HEK293 (cell line): ENCODE results near the gene RPL27.

Experiments
- GFI1B ChIP-seq: fragments of 450-650 bp; formaldehyde crosslinking; IDR thresholded peaks from 2 replicates; pipeline ENCODE4 v1.5.1; 2016; ENCODE audit warnings: missing biosample characterization, missing genetic modification characterization
- GLIS1 ChIP-seq: fragments of 450-650 bp; formaldehyde crosslinking; IDR thresholded peaks from 2 replicates; pipeline ENCODE4 v1.5.1; 2016; ENCODE audit warnings: missing biosample characterization, missing genetic modification characterization
- KLF1 ChIP-seq: fragments of 450-650 bp; formaldehyde crosslinking; IDR thresholded peaks from 2 replicates; pipeline ENCODE4 v1.5.1; 2016; ENCODE audit warnings: missing biosample characterization, missing genetic modification characterization
- MEIS1 ChIP-seq: sonication (generic); formaldehyde crosslinking; IDR thresholded peaks from 2 replicates; pipeline ENCODE4 v1.8.1; 2022; ENCODE audit warnings: missing genetic modification reagents, mild to moderate bottlenecking, borderline replicate concordance
- PRDM1 ChIP-seq: fragments of 450-650 bp; formaldehyde crosslinking; IDR thresholded peaks from 2 replicates; pipeline ENCODE4; 2016; ENCODE audit warnings: missing biosample characterization, missing genetic modification characterization
- PRDM6 ChIP-seq: fragments of 450-650 bp; formaldehyde crosslinking; IDR thresholded peaks from 2 replicates; pipeline ENCODE4 v1.5.1; 2017; ENCODE audit warnings: missing biosample characterization, missing genetic modification characterization
- SCRT2 ChIP-seq: fragments of 450-650 bp; formaldehyde crosslinking; IDR thresholded peaks from 2 replicates; pipeline ENCODE4 v1.5.1; 2016; ENCODE audit warnings: missing biosample characterization, missing genetic modification characterization
- TSHZ1 ChIP-seq: fragments of 450-650 bp; formaldehyde crosslinking; IDR thresholded peaks from 2 replicates; pipeline ENCODE4 v1.5.1; 2016; ENCODE audit warnings: missing biosample characterization, missing genetic modification characterization, borderline replicate concordance
- WT1 ChIP-seq: fragments of 450-650 bp; formaldehyde crosslinking; IDR thresholded peaks from 2 replicates; pipeline ENCODE4 v1.5.1; 2016; ENCODE audit warnings: missing biosample characterization, missing genetic modification characterization
- YY1 ChIP-seq: fragments of 450-650 bp; formaldehyde crosslinking; IDR thresholded peaks from 2 replicates; pipeline ENCODE4 v1.5.1; 2018; ENCODE audit warnings: missing biosample characterization, missing genetic modification characterization
- YY2 ChIP-seq: fragments of 450-650 bp; formaldehyde crosslinking; IDR thresholded peaks from 2 replicates; pipeline ENCODE4 v1.5.1; 2016; ENCODE audit warnings: missing biosample characterization, missing genetic modification characterization
- ZBTB17 ChIP-seq: fragments of 450-650 bp; formaldehyde crosslinking; IDR thresholded peaks from 2 replicates; pipeline ENCODE4 v1.5.1; 2016; ENCODE audit warnings: missing biosample characterization, missing genetic modification characterization
- ZBTB20 ChIP-seq: fragments of 450-650 bp; formaldehyde crosslinking; IDR thresholded peaks from 2 replicates; pipeline ENCODE4 v1.5.1; 2016; ENCODE audit warnings: missing biosample characterization, missing genetic modification characterization
- ZIC2 ChIP-seq: fragments of 450-650 bp; formaldehyde crosslinking; IDR thresholded peaks from 2 replicates; pipeline ENCODE4 v1.5.1; 2016; ENCODE audit warnings: missing biosample characterization, missing genetic modification characterization
- ZNF140 ChIP-seq: fragments of 450-650 bp; formaldehyde crosslinking; IDR thresholded peaks from 2 replicates; pipeline ENCODE4 v1.5.1; 2016; ENCODE audit warnings: missing biosample characterization, missing genetic modification characterization
- ZNF174 ChIP-seq: fragments of 450-650 bp; formaldehyde crosslinking; IDR thresholded peaks from 2 replicates; pipeline ENCODE4 v1.5.0; 2017; ENCODE audit warnings: missing biosample characterization, mild to moderate bottlenecking, missing genetic modification characterization
- ZNF26 ChIP-seq: fragments of 450-650 bp; formaldehyde crosslinking; IDR thresholded peaks from 2 replicates; pipeline ENCODE4 v1.5.1; 2016; ENCODE audit warnings: missing biosample characterization, missing genetic modification characterization
- ZNF266 ChIP-seq: fragments of 450-650 bp; formaldehyde crosslinking; IDR thresholded peaks from 2 replicates; pipeline ENCODE4 v1.5.1; 2016; ENCODE audit warnings: missing biosample characterization, missing genetic modification characterization, low read depth
- ZNF335 ChIP-seq: fragments of 450-650 bp; formaldehyde crosslinking; conservative IDR thresholded peaks from 2 replicates; pipeline ENCODE4 v1.5.1; 2016; ENCODE audit warnings: missing biosample characterization, missing genetic modification characterization
- ZNF391 ChIP-seq: fragments of 450-650 bp; formaldehyde crosslinking; IDR thresholded peaks from 2 replicates; pipeline ENCODE4 v1.5.1; 2016; ENCODE audit warnings: low read depth, missing biosample characterization, missing genetic modification characterization, borderline replicate concordance
- ZNF433 ChIP-seq: fragments of 450-650 bp; formaldehyde crosslinking; IDR thresholded peaks from 2 replicates; pipeline ENCODE4 v1.5.1; 2016; ENCODE audit warnings: missing biosample characterization, missing genetic modification characterization, low read depth
- ZNF561 ChIP-seq: fragments of 450-650 bp; IDR thresholded peaks from 2 replicates; pipeline ENCODE4 v1.5.1; 2018; ENCODE audit warnings: missing biosample characterization, missing genetic modification characterization, borderline replicate concordance
- ZNF701 ChIP-seq: fragments of 450-650 bp; formaldehyde crosslinking; IDR thresholded peaks from 2 replicates; pipeline ENCODE4 v1.5.1; 2016; ENCODE audit warnings: missing biosample characterization, missing genetic modification characterization
- ZNF777 ChIP-seq: fragments of 450-650 bp; formaldehyde crosslinking; IDR thresholded peaks from 2 replicates; pipeline ENCODE4 v1.5.1; 2017; ENCODE audit warnings: missing biosample characterization, missing genetic modification characterization, borderline replicate concordance
- ZNF830 ChIP-seq: fragments of 450-650 bp; IDR thresholded peaks from 2 replicates; pipeline ENCODE4 v1.5.0; 2018; ENCODE audit warnings: missing biosample characterization, missing genetic modification characterization, low read depth, mild to moderate bottlenecking, moderate library complexity
- ZNF843 ChIP-seq: fragments of 450-650 bp; formaldehyde crosslinking; IDR thresholded peaks from 2 replicates; pipeline ENCODE4 v1.5.1; 2016; ENCODE audit warnings: missing biosample characterization, missing genetic modification characterization
- ZXDB ChIP-seq: fragments of 450-650 bp; formaldehyde crosslinking; IDR thresholded peaks from 2 replicates; pipeline ENCODE4 v1.5.1; 2016; ENCODE audit warnings: missing biosample characterization, missing genetic modification characterization
- TF ChIP-seq, protein P1 (sequence below): fragments of 450-650 bp; formaldehyde crosslinking; IDR thresholded peaks from 2 replicates; pipeline ENCODE4 v1.5.1; 2016; ENCODE audit warnings: missing biosample characterization, missing genetic modification characterization
- TF ChIP-seq, protein P2 (sequence below): fragments of 450-650 bp; formaldehyde crosslinking; IDR thresholded peaks from 2 replicates; pipeline ENCODE4 v1.5.1; 2016; ENCODE audit warnings: missing biosample characterization, missing genetic modification characterization
- TF ChIP-seq, protein P3 (sequence below): fragments of 450-650 bp; formaldehyde crosslinking; IDR thresholded peaks from 2 replicates; pipeline ENCODE4 v1.5.1; 2016; ENCODE audit warnings: missing biosample characterization, missing genetic modification characterization

The RPL27 gene

DNA sequence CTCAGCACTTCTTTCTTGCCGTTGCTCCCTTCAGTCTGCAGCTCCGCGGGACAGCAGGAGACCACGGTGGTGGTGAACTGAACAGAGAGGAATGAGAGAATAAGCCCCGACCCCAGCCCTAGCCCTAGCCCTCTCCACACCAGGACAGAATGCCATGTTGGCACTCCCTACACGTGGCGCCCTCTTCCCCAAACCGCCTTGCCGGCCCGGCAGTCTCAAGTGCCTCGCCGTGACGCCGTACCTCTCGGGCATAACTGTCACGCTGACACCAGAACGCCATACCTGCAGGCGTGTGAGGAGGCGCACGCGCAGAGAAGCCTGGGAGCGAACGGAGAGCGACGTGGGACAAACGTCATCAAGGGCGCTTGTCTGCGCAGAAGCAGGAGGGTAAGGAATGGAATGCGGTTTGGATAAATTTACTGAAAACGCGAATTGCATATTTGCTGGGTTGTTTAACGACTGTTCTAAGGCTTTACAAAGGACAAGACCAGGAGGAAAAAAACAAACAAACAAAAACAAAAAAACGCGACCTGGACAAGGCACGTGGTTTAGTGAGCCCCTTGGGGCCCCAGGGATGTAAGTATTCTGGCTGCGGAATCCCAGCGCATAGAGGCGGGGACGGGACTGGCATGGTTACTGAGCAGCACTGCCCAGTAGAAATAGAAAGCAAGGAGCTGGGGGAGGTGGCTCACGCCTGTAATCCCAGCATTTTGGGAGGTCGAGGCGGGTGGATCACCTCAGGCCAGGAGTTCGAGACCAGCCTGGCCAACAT, 33.9 kb upstream of the RPL27 start, which contains the start of gene AARSD1 (continued):
- peak; percentile 37; the same call in 1 of the 2 replicates for TF ChIP-seq KLF1 (tag by site-specific recombination)
- TF ChIP-seq YY1 (tag by site-specific recombination), result peak; percentile 75; the same call in 1 of the 2 replicates
- 0 out of 2 replicates have a peak, but pooled peaks have one; percentile 7 for TF ChIP-seq ZNF561 (tag by site-specific recombination)
- peak; percentile 86; the same call in 1 of the 2 replicates for TF ChIP-seq ZNF391 (tag by site-specific recombination)
- peak; percentile 68; the same call in 1 of the 2 replicates for TF ChIP-seq ZIC2 (tag by site-specific recombination)
- TF ChIP-seq ZNF335 (tag by site-specific recombination), result peak; percentile 99
- TF ChIP-seq, protein P1, sequence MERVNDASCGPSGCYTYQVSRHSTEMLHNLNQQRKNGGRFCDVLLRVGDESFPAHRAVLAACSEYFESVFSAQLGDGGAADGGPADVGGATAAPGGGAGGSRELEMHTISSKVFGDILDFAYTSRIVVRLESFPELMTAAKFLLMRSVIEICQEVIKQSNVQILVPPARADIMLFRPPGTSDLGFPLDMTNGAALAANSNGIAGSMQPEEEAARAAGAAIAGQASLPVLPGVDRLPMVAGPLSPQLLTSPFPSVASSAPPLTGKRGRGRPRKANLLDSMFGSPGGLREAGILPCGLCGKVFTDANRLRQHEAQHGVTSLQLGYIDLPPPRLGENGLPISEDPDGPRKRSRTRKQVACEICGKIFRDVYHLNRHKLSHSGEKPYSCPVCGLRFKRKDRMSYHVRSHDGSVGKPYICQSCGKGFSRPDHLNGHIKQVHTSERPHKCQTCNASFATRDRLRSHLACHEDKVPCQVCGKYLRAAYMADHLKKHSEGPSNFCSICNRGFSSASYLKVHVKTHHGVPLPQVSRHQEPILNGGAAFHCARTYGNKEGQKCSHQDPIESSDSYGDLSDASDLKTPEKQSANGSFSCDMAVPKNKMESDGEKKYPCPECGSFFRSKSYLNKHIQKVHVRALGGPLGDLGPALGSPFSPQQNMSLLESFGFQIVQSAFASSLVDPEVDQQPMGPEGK, result peak; percentile 62
- TF ChIP-seq MEIS1 (CRISPR knock-in tag), result no peak
- TF ChIP-seq ZNF433 (tag by site-specific recombination), result no peak
- TF ChIP-seq, protein P2, sequence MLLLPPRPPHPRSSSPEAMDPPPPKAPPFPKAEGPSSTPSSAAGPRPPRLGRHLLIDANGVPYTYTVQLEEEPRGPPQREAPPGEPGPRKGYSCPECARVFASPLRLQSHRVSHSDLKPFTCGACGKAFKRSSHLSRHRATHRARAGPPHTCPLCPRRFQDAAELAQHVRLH, result 0 out of 2 replicates have a peak, but pooled peaks have one; percentile 15
- TF ChIP-seq ZNF843, result peak; percentile 54; the same call in 1 of the 2 replicates
- peak; percentile 90 for TF ChIP-seq ZBTB20 (tag by site-specific recombination)
- no peak for TF ChIP-seq ZNF174
- 0 out of 2 replicates have a peak, but pooled peaks have one; percentile 27 for TF ChIP-seq WT1 (tag by site-specific recombination)
- 0 out of 2 replicates have a peak, but pooled peaks have one; percentile 41 for TF ChIP-seq SCRT2
- no peak; the same call in 1 of the 2 replicates for TF ChIP-seq PRDM6
- peak; percentile 67 for TF ChIP-seq ZBTB17
- TF ChIP-seq PRDM1, result no peak
- TF ChIP-seq TSHZ1, result no peak
- TF ChIP-seq YY2 (tag by site-specific recombination), result peak; percentile 94
- no peak for TF ChIP-seq ZNF140
- TF ChIP-seq ZNF701 (tag by site-specific recombination), result no peak
- no peak for TF ChIP-seq ZNF830 (tag by site-specific recombination)
- TF ChIP-seq, protein P3, sequence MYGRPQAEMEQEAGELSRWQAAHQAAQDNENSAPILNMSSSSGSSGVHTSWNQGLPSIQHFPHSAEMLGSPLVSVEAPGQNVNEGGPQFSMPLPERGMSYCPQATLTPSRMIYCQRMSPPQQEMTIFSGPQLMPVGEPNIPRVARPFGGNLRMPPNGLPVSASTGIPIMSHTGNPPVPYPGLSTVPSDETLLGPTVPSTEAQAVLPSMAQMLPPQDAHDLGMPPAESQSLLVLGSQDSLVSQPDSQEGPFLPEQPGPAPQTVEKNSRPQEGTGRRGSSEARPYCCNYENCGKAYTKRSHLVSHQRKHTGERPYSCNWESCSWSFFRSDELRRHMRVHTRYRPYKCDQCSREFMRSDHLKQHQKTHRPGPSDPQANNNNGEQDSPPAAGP (tag by site-specific recombination), result peak; percentile 62; the same call in 1 of the 2 replicates
- TF ChIP-seq GLIS1 (tag by site-specific recombination), result peak; percentile 13; the same call in 1 of the 2 replicates
- no peak for TF ChIP-seq ZNF266 (tag by site-specific recombination)
- TF ChIP-seq ZNF777 (tag by site-specific recombination), result no peak
- TF ChIP-seq GFI1B, result no peak
- no peak for TF ChIP-seq ZNF26 (tag by site-specific recombination)
- TF ChIP-seq ZXDB (tag by site-specific recombination), result no peak; the same call in none of the 2 replicates
